K562 (cell line): ENCODE data around the gene KAZN. TPM values are rescaled to one million over a fixed set of nuclear protein-coding genes. Genes with fewer than 3 reads are reported as not detected.
A peak's percentile ranks its signal among the peaks of the same experiment; 100 is the strongest.

Experiments
- ATAC-seq: fragments of 200-7000 bp; cut with Tn5 transposase; 3 replicates; pipeline ENCODE4 v1.9.1; 2020; ENCODE audit warnings: moderate library complexity
- BruUV-seq: library from RNA; stranded (reverse); fragments of 400-500 nt; replicated peaks from 2 replicates; lab custom pipeline; 2021; lab: Mats Ljungman, UMichigan
- CTCF ChIA-PET: fragments of 300-600 bp; formaldehyde crosslinking; extraction: SDS; loops from one replicate; lab custom pipeline; 2021; ENCODE audit warnings: low intra/inter-chr PET ratio; lab: Yijun Ruan, JAX
- POLR2A ChIA-PET: fragments of 300-600, 350-650 bp; sonication (Branson Sonifier 250); formaldehyde crosslinking; extraction: SDS; loops from one replicate; lab custom pipeline; 2021; ENCODE audit warnings: antibody characterized with exemption, inconsistent platforms; lab: Yijun Ruan, JAX
- DNase-seq, 4 experiments: peaks; one replicate each; pipeline versions ENCODE4 v3.0.0 to v3.0.0-alpha.2; 2011 to 2018; ENCODE audit warnings: low spot score in 3 of 4, mixed read lengths in 3 of 4; ENCODE audit errors: extremely low read depth in 1 of 4
- FAIRE-seq: peaks from 2 replicates; lab custom pipeline; 2011; peaks lifted over from hg19 to GRCh38; lab: Jason Lieb, UNC
- H2AFZ ChIP-seq: 2 replicates; pipeline ENCODE4 v1.6.0; 2011; ENCODE audit warnings: low read depth, low read length, control low read depth, inconsistent platforms
- H3K27ac ChIP-seq: fragments of 200-600 bp; 3 replicates; pipeline ENCODE4 v1.8.0; 2011; ENCODE audit warnings: low read depth, mild to moderate bottlenecking, control low read depth, inconsistent platforms, low read length, moderate library complexity, mixed read lengths; ENCODE audit errors: extremely low read depth
- H3K27me3 ChIP-seq, 2 experiments: fragments of 300-600 bp in 1 of 2; 2 replicates in 1 of 2; 3 replicates in 1 of 2; pipeline versions ENCODE4 v1.6.0 to v1.8.0; 2011; ENCODE audit warnings: inconsistent platforms in 2 of 2, low read length in 2 of 2, mild to moderate bottlenecking in 1 of 2, mixed read lengths in 1 of 2, moderate library complexity in 1 of 2; ENCODE audit not compliant: control insufficient read depth in 2 of 2, insufficient read depth in 2 of 2
- H3K36me3 ChIP-seq: fragments of 300-600 bp; 3 replicates; pipeline ENCODE4 v1.8.0; 2011; ENCODE audit warnings: mild to moderate bottlenecking, low read length, inconsistent platforms; ENCODE audit not compliant: control insufficient read depth, insufficient read depth
- H3K4me1 ChIP-seq, 2 experiments: fragments of 200-600 bp in 1 of 2; replicated peaks in 1 of 2; 2 replicates in 1 of 2; 3 replicates in 1 of 2; pipeline versions ENCODE4 v1.5.1 to v1.8.0; 2011; ENCODE audit warnings: inconsistent platforms in 2 of 2, low read length in 2 of 2, mild to moderate bottlenecking in 1 of 2, mixed read lengths in 1 of 2, moderate library complexity in 1 of 2; ENCODE audit not compliant: control insufficient read depth in 2 of 2, insufficient read depth in 2 of 2
- H3K4me2 ChIP-seq: 2 replicates; pipeline ENCODE4 v1.6.1; 2011; ENCODE audit warnings: low read length, control low read depth, inconsistent platforms, mixed read lengths; ENCODE audit not compliant: insufficient read depth
- H3K4me3 ChIP-seq: fragments of 200-600 bp; sonication (generic), shearing (Covaris generic); 2 replicates; pipeline ENCODE4 v1.5.1; 2016; ENCODE audit warnings: control low read depth, inconsistent platforms
- H3K79me2 ChIP-seq: fragments of 200-600 bp; 3 replicates; pipeline ENCODE4 v1.8.0; 2011; ENCODE audit warnings: low read length, inconsistent platforms; ENCODE audit not compliant: control insufficient read depth, insufficient read depth
- H3K9ac ChIP-seq, 2 experiments: 2 replicates each; pipeline versions ENCODE4 v1.6.0 to v1.6.1; 2011; ENCODE audit warnings: low read depth in 2 of 2, low read length in 2 of 2, control low read depth in 1 of 2, inconsistent platforms in 1 of 2, mild to moderate bottlenecking in 1 of 2, mixed read lengths in 1 of 2; ENCODE audit not compliant: insufficient read depth in 1 of 2
- H3K9me1 ChIP-seq: one replicate; pipeline ENCODE4 v1.6.0; 2011; ENCODE audit warnings: inconsistent platforms, mild to moderate bottlenecking, low read length, moderate library complexity; ENCODE audit not compliant: control insufficient read depth, insufficient read depth
- H3K9me3 ChIP-seq: replicated peaks from 2 replicates; pipeline ENCODE4 v1.5.1; 2011; ENCODE audit warnings: low read depth, low read length, inconsistent platforms; ENCODE audit not compliant: control insufficient read depth, insufficient read depth
- H4K20me1 ChIP-seq: replicated peaks from 2 replicates; pipeline ENCODE4 v1.6.1; 2011; ENCODE audit warnings: low read length, inconsistent platforms, mixed read lengths; ENCODE audit not compliant: control insufficient read depth, insufficient read depth
- CBFA2T2 ChIP-seq: fragments of 450-650 bp; conservative IDR thresholded peaks from 2 replicates; pipeline ENCODE4 v1.6.1; 2017; ENCODE audit warnings: mild to moderate bottlenecking
- CBFA2T3 ChIP-seq: fragments of 450-650 bp; IDR thresholded peaks from 2 replicates; pipeline ENCODE4 v1.6.1; 2017
- CCNT2 ChIP-seq: IDR thresholded peaks from 2 replicates; pipeline ENCODE4 v1.6.1; 2011; ENCODE audit warnings: borderline replicate concordance, low read depth, mild to moderate bottlenecking, moderate library complexity, mixed read lengths, low read length; ENCODE audit not compliant: insufficient read length; ENCODE audit errors: extremely low read depth
- EGR1 ChIP-seq: fragments of 450-650 bp; conservative IDR thresholded peaks from 2 replicates; pipeline ENCODE4 v1.6.1; 2017; ENCODE audit warnings: mild to moderate bottlenecking
- KDM1A ChIP-seq, 2 experiments: fragments of 450-650 bp; IDR thresholded peaks; 2 replicates each; pipeline ENCODE4 v1.6.1; 2016; ENCODE audit warnings: mild to moderate bottlenecking in 2 of 2
- NR2C2 ChIP-seq, 2 experiments: fragments of 200-800 bp in 1 of 2; sonication (Bioruptor generic) in 1 of 2; sonication (generic) in 1 of 2; formaldehyde crosslinking in 1 of 2; IDR thresholded peaks; 2 replicates each; pipeline versions ENCODE4 v1.6.1 to v1.8.0; 2016 to 2022; ENCODE audit warnings: mild to moderate bottlenecking in 1 of 2, missing compliant biosample characterization in 1 of 2, missing genetic modification characterization in 1 of 2, missing genetic modification reagents in 1 of 2
- RCOR1 ChIP-seq, 2 experiments: IDR thresholded peaks; 2 replicates each; pipeline ENCODE4 v1.6.1; 2012; ENCODE audit warnings: low read depth in 2 of 2, low read length in 2 of 2, borderline replicate concordance in 1 of 2, improper control_type of control experiment in 1 of 2
- RREB1 ChIP-seq: fragments of 250-450 bp; sonication (Bioruptor Pico); IDR thresholded peaks from 2 replicates; pipeline ENCODE4 v1.4.0; 2020
- TCF3 ChIP-seq: sonication (generic); formaldehyde crosslinking; IDR thresholded peaks from 2 replicates; pipeline ENCODE4 v1.4.0; 2020; ENCODE audit warnings: mild to moderate bottlenecking, missing genetic modification reagents
- TEAD4 ChIP-seq, 2 experiments: sonication (generic) in 1 of 2; formaldehyde crosslinking in 1 of 2; IDR thresholded peaks; 2 replicates each; pipeline versions ENCODE4 v1.6.1 to v1.8.0; 2012 to 2022; ENCODE audit warnings: borderline replicate concordance in 1 of 2, inconsistent platforms in 1 of 2, low read length in 1 of 2, mild to moderate bottlenecking in 1 of 2, missing genetic modification reagents in 1 of 2
- WGBS: fragments of 100-300 bp; shearing (Covaris generic); methylation state at CpG from one replicate; pipeline ENCODE4 v1.1.6; 2016; ENCODE audit warnings: low coverage, mixed read lengths; ENCODE audit not compliant: insufficient coverage; ENCODE audit errors: missing lambda C conversion rate; 5-methylcytosine and 5-hydroxymethylcytosine counted together
- in situ Hi-C: fragments of 300-500 bp; cut with MboI; formaldehyde crosslinking; loops from 4 replicates; pipeline ENCODE4 v1.15.0; 2018; ENCODE audit warnings: inconsistent platforms, mixed read lengths
- intact Hi-C: fragments of 100-400 bp; cut with micrococcal nuclease; formaldehyde crosslinking; loops from 2 replicates; pipeline ENCODE4 v1.14.2; 2022
- polyA plus RNA-seq, 8 experiments: library from polyadenylated mRNA; depleted of rRNA in 4 of 8; stranded (reverse) in 5 of 8; unstranded in 3 of 8; fragments of >200 nt; fragmentation: Nextera tagmentation in 2 of 8; fragmentation: Illumina TruSeq in 1 of 8; extraction: Ambion mirVana in 2 of 8; extraction: Trizol in 1 of 8; gene quantifications; 2 replicates each; pipeline versions ENCODE4 v1.2.1 to v1.2.3, GENCODE V29; 2011 to 2014; ENCODE audit warnings: inconsistent platforms in 1 of 8, missing spikeins in 1 of 8
- total RNA-seq, 7 experiments: library from RNA; depleted of rRNA in 6 of 7; stranded (reverse); fragments of >200 nt in 6 of 7; fragmentation: Illumina TruSeq in 2 of 7; extraction: Trizol in 2 of 7; gene quantifications; 2 replicates each; pipeline versions ENCODE4 v1.2.1 to v1.2.3, GENCODE V29; 2011 to 2021; ENCODE audit warnings: low replicate concordance in 1 of 7

Gene KAZN
- total and polyA plus RNA-seq, 9 of the 15 experiments (the other 6 are each of a cell fraction or from before 2014, with no cell fraction given): 2.1 to 21.6 (median 5.4) TPM

GRCh38 chr1:14897997-14898645, 299.6 kb downstream of the KAZN start:
- TF ChIP-seq NR2C2 (CRISPR knock-in tag; IDR thresholded peaks at IDR 0.05) (peak; percentile 23; the same call in 1 of the 2 replicates), NR2C2 (tag; IDR thresholded peaks at IDR 0.05) (no peak), EGR1 (peak; percentile 63), CBFA2T3 (peak; percentile 75), TCF3 (CRISPR knock-in tag) (peak; percentile 46; the same call in 1 of the 2 replicates), CBFA2T2 (peak; percentile 32), TEAD4 (IDR thresholded peaks at IDR 0.05; ENCODE audit: low read length) (0 out of 2 replicates have a peak, but pooled peaks have one; percentile 16), TEAD4 (CRISPR knock-in tag; IDR thresholded peaks at IDR 0.05; ENCODE audit: borderline replicate concordance) (no peak), RCOR1 (IDR thresholded peaks at IDR 0.05; ENCODE audit: borderline replicate concordance in 1 of 2, low read depth in 2 of 2, low read length in 2 of 2) (peak in 1 of 2 experiments; percentile 88; a peak in 1 of 4 replicates), CCNT2 (no peak), KDM1A (IDR thresholded peaks at IDR 0.05) (peak; percentile 70 to 72; a peak in 3 of 4 replicates), RREB1 (CRISPR knock-in tag) (no peak)
- H3K79me2 ChIP-seq: no peaks in the 10 kb centered on the region
- peaks cover 8 to 49% of the 10 kb centered on the region in 2 experiments for H3K27me3 ChIP-seq
- in situ Hi-C loops (no loop called here), intact Hi-C loops (no loop called here)
- DNase-seq (no peak), FAIRE-seq (no peak), ATAC-seq (no peak)
- H3K27ac ChIP-seq: no peak overlapping the region
- H2AFZ ChIP-seq: no peak overlapping the region
- peaks cover 4 to 10% of the 10 kb centered on the region in 2 experiments; a peak in 2 of 5 replicates for H3K4me1 ChIP-seq
- no peaks in the 10 kb centered on the region for H4K20me1 ChIP-seq
- no peak overlapping the region for H3K9ac ChIP-seq
- no peak overlapping the region for H3K4me2 ChIP-seq
- H3K9me1 ChIP-seq: no peaks in the 10 kb centered on the region
- WGBS: 14% methylated on average over 7 of the region's 7 CpGs
- no peaks in the 10 kb centered on the region for H3K9me3 ChIP-seq
- ChIA-PET CTCF (no interaction called here), POLR2A (interaction anchor here (0.8 to 3.6 kb wide), 6 partner anchors 10 to 120 kb away, joined by 3 to 17 read pairs (median 4); no protein-coding TSS in a partner anchor)
- no peak overlapping the region for H3K4me3 ChIP-seq
- BruUV-seq: no TSS peak
- H3K36me3 ChIP-seq: no peaks in the 10 kb centered on the region
